Body of pancreas (tissue), 4 donors: ENCODE measurements around the gene SELENOS. TPM values are rescaled to one million over a fixed set of nuclear protein-coding genes. Genes with fewer than 3 reads are reported as not detected.

ENCODE experiments used
- ATAC-seq: fragments of 150-250 bp; one replicate; pipeline ENCODE4 v1.9.1; 2016
- DNase-seq, 4 donors: peaks; one replicate each; pipeline ENCODE4 v3.0.0-alpha.2; 2019
- H3K27ac ChIP-seq, 4 donors: fragments of 200-600 bp; sonication (generic); 1 replicate in 3 of 4; 2 replicates in 1 of 4; pipeline versions ENCODE4 v1.5.1 to v1.6.1; 2016 to 2019; ENCODE audit warnings: mild to moderate bottlenecking in 1 of 4, mixed read lengths in 1 of 4, moderate library complexity in 1 of 4
- H3K27me3 ChIP-seq, 2 donors: fragments of 200-600 bp; sonication (generic); one replicate each; pipeline ENCODE4 v1.6.0; 2016; ENCODE audit warnings: mild to moderate bottlenecking in 1 of 2
- H3K36me3 ChIP-seq, 2 donors: fragments of 200-600 bp; sonication (generic); replicated peaks in 1 of 2; 2 replicates each; pipeline ENCODE4 v1.5.1; 2016; ENCODE audit warnings: low read depth in 2 of 2; ENCODE audit not compliant: insufficient read depth in 1 of 2
- H3K4me1 ChIP-seq: fragments of 200-600 bp; sonication (generic); one replicate; pipeline ENCODE4 v1.6.0; 2016
- H3K4me3 ChIP-seq, 2 donors: fragments of 200-600 bp; sonication (generic); 1 replicate in 1 of 2; 2 replicates in 1 of 2; pipeline ENCODE4 v1.5.1; 2016 to 2019
- H3K9me3 ChIP-seq, 3 donors: fragments of 200-600 bp; sonication (generic); 1 replicate in 2 of 3; 2 replicates in 1 of 3; pipeline ENCODE4 v1.5.1; 2016
- POLR2A ChIP-seq, 3 donors: fragments of 450-650 bp; IDR thresholded peaks; one replicate each; pipeline ENCODE4 v1.6.1; 2016; ENCODE audit warnings: antibody characterized with exemption in 3 of 3, mild to moderate bottlenecking in 2 of 3
- WGBS, 2 donors: methylation state at CpG; one replicate each; pipeline ENCODE4 v1.1.5; 2017; 5-methylcytosine and 5-hydroxymethylcytosine counted together
- intact Hi-C: fragments of 100-400 bp; cut with DNase I; formaldehyde crosslinking; loops from one replicate; pipeline ENCODE4 v1.15.1; 2023
- total RNA-seq, 2 donors: library from RNA; depleted of rRNA; stranded (reverse); fragments of >200 nt; gene quantifications; one replicate each; pipeline ENCODE4 v1.1.0, GENCODE V29; 2016
- TF ChIP-seq, protein P1 (sequence below), 7 experiments: fragments of 450-650 bp in 4 of 7; fragments of 200-600 bp in 3 of 7; sonication (generic) in 3 of 7; IDR thresholded peaks; one replicate each; pipeline ENCODE4 v1.5.1; 2016 to 2019; ENCODE audit warnings: antibody characterized with exemption in 7 of 7

SELENOS gene
- total RNA-seq, 2 donors from 2014 or later: 37.2 to 45.1 TPM

DNA sequence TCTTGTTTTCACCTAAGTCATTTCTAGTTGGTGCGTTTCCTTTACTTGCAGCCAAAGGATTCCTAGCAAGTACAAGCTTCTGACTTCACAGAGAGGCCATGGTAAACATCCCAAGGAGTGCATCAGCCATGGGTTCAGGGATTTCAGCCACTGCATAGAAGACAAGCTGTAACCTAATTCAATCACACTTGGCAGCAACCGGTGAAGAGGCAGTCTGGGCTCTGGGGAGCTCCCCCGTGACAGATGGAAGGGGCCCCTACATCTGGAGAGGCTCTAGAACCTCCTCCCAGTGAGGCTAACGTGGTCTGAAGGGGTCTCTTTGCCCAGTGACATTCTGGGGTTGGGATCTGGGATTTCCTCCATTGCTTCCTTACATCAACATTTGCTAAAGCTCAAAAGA is 26.1 kb upstream of the SELENOS start:
- Histone ChIP-seq H3K36me3 (no peaks in the 10 kb centered on the region), H3K27ac (no peak overlapping the region), H3K4me1 (no peaks in the 10 kb centered on the region), H3K9me3 (no peaks in the 10 kb centered on the region), H3K27me3 (no peaks in the 10 kb centered on the region), H3K4me3 (no peak overlapping the region)
- peak in 1 of 4 donors; percentile 0 for DNase-seq
- ATAC-seq: no peak
- intact Hi-C loops: loop anchor here (5.0 to 10.0 kb wide), 2 partner anchors 271 to 339 kb away; no protein-coding TSS in a partner anchor
- no peak for TF ChIP-seq POLR2A (IDR thresholded peaks at IDR 0.05)
- TF ChIP-seq, protein P1, sequence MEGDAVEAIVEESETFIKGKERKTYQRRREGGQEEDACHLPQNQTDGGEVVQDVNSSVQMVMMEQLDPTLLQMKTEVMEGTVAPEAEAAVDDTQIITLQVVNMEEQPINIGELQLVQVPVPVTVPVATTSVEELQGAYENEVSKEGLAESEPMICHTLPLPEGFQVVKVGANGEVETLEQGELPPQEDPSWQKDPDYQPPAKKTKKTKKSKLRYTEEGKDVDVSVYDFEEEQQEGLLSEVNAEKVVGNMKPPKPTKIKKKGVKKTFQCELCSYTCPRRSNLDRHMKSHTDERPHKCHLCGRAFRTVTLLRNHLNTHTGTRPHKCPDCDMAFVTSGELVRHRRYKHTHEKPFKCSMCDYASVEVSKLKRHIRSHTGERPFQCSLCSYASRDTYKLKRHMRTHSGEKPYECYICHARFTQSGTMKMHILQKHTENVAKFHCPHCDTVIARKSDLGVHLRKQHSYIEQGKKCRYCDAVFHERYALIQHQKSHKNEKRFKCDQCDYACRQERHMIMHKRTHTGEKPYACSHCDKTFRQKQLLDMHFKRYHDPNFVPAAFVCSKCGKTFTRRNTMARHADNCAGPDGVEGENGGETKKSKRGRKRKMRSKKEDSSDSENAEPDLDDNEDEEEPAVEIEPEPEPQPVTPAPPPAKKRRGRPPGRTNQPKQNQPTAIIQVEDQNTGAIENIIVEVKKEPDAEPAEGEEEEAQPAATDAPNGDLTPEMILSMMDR (IDR thresholded peaks at IDR 0.05): no peak
- 70 to 80% methylated on average over 1 to 4 of the region's 4 CpGs for WGBS, 2 donors

DNA sequence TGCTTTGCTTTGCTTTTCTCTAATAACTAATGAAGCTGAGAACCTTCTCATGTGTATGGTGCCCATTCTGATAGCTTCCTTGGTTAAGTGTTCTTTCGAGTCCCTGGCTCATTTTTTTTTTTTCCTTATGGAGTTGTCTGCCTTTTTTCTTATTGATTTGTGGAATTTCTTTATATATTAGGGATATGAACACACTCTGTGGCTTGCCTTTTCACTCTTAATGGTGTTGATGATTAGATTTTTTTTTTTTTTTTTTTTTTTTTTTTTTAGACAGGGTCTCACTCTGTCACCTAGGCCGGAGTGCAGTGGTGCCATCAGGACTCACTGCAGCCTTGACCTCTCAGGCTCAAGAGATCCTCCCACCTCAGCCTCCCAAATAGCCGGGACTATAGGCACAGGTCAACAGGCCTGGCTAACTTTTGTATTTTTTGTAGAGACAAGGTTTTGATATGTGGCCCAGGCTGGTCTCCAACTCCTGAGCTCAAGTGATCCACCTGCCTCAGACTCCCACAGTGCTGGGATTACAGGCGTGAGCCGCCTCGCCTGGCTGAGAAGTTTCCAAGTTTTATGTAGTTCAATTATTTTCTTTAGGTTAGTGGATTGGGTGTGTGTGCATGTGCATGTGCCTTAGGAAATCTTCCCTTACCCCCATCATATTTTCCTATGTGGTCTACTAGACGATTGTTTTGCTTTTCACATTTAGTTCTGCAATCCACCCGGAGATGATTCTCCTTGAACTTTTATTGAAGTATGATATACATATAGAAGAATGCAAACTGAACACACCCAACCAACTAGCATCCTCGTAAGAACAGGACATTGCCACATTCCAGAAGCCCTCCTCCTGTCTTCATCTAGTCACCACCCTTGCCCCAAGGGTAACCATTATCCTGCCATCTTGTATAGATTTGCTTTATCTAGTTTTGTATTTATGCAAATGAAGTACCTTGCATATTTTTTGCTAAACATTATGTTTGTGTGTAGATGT is 19.4 kb upstream of the SELENOS start:
- Histone ChIP-seq H3K4me3 (no peak overlapping the region), H3K27ac (no peak overlapping the region), H3K27me3 (no peaks in the 10 kb centered on the region), H3K4me1 (peaks cover 30% of the 10 kb centered on the region), H3K9me3 (no peaks in the 10 kb centered on the region), H3K36me3 (no peaks in the 10 kb centered on the region)
- WGBS, 2 donors: 75 to 79% methylated on average over 9 of the region's 9 CpGs
- TF ChIP-seq, protein P1 (IDR thresholded peaks at IDR 0.05): no peak
- TF ChIP-seq POLR2A (IDR thresholded peaks at IDR 0.05): no peak
- ATAC-seq: no peak
- DNase-seq: no peak
- intact Hi-C loops: no loop called here

DNA sequence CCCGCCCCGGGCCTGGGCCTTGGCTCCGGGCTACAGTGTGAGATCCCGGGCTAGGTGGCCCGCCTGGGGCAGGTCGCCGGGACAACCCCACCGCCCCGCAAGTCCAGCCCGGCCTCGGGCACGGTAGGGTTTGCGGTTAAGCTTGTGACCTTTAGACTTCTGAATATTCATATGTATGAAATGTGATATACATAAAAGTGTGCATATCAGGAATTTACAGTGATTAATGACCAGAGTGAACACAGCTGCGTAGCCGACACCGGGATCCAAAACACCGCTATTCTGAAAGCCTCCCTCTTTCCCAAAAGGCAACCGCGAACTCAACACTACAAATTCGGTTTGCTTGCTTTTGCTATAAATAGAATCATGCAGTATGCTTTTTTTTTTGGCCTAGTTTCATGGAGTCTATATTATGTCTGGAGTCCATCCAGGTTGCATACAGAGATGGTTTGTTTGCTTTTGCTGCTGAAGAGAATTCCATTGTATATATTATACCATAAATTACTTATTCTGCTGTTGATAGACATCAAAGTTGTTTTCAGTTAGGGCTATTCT is 18.4 kb upstream of the SELENOS start:
- TF ChIP-seq, protein P1 (IDR thresholded peaks at IDR 0.05): no peak
- no peak for TF ChIP-seq POLR2A (IDR thresholded peaks at IDR 0.05)
- 1% methylated on average over 20 of the region's 20 CpGs for WGBS, 2 donors
- H3K36me3 ChIP-seq: no peaks in the 10 kb centered on the region
- ATAC-seq: no peak
- intact Hi-C loops: no loop called here
- H3K4me1 ChIP-seq: peaks cover 33% of the 10 kb centered on the region
- peak overlapping the region; percentile 69 to 82 for H3K4me3 ChIP-seq
- peak overlapping the region; percentile 83 to 99 (median 94) for H3K27ac ChIP-seq
- H3K27me3 ChIP-seq: no peaks in the 10 kb centered on the region
- no peaks in the 10 kb centered on the region for H3K9me3 ChIP-seq
- no peak for DNase-seq

DNA sequence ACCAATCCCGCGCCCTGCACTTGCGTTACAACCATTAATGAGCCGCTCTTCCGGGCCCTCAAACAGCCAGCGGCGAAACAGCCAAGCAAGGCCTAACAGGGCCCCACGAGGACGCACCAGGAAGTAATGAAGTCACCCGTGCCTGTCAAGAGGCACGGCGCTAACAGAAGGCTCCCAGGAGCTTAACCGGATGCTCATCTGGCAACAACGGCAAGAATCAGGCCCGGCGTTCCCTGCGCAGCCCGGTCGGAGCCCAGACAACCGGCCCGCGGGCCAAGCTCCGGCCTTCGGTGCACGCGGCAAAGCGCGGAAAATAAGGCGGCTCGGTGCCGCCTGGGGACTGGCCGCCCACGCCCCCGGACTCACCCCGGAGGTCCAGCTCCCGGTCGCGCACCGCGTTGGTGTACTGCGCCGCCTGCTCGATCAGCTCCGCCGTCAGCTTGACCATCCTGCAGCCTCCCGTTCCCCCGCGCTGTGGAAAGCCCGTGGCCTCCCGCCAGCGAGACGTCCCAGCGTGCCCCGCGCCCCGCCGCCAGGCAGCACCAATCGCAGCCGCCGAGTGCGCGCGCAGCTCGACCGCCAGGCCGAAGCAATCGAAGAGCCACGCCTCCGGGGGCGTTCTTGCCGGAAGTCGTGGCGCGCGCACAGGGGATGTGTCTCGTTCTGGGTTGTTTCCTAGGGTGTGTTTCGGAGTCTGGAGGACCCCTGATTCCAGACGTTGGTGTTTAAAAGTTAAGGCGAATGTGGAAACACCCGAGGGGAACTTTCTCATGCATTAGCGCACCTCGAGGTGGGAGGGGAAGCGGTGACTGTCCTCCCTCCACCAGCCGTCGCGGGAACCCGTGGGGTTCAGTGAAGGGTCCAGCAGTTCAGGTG is 17.7 kb upstream of the SELENOS start, which contains the start of gene SNRPA1:
Gene SNRPA1, minus strand, starts transcription at position 518 of the 876 bp plus-strand sequence. Its CDS starts 70 bp downstream, at position 448.
- intact Hi-C loops: no loop called here
- DNase-seq (peak; percentile 98 to 99 (median 98)), ATAC-seq (peak; percentile 98)
- Histone ChIP-seq H3K27ac (peak within 1 kb of the TSS; percentile 83 to 99 (median 94)), H3K9me3 (no peaks in the 10 kb centered on the region), H3K4me1 (peaks cover 33% of the 10 kb centered on the region), H3K36me3 (no peaks in the 10 kb centered on the region), H3K27me3 (no peaks in the 10 kb centered on the region), H3K4me3 (peak within 1 kb of the TSS; percentile 69 to 82)
- TF ChIP-seq, protein P1 (IDR thresholded peaks at IDR 0.05): peak in 1 of 7 experiments; percentile 16
- peak; percentile 85 to 93 (median 90) for TF ChIP-seq POLR2A (IDR thresholded peaks at IDR 0.05)
- WGBS, 2 donors: 0% methylated on average over 7 to 87 of the region's 87 CpGs
